ENCODE measurements around the gene OR14I1.

The OR14I1 gene

DNA sequence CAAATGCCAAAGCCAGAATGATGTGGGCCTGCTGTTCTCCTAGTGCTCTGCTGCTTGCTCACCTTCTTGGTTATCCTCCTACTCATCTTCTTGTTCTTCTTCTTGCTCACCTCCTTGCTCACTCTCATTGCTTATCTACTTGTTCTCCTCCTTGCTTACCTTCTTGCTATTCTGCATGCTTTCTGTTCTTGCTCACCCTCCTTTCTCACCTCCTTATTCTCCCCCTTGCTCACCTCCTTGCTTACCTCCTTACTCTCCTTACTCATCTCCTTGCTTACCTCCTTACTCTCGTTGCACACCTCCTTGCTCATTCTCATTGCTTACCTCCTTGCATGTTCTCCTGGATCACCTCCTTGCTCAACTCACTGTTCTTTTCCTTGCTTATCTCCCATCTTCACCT, at the start of gene OR14I1:
TSS of gene OR14I1 (minus strand) at position 53 of the 400 bp plus-strand sequence.
- Mint-ChIP-seq H3K4me3 (no peak within 1 kb of the TSS), H3K27me3 (peaks cover 9% of the 10 kb centered on the region), H3K36me3 (ENCODE audit: low read depth) (no peaks in the 10 kb centered on the region), H3K27ac (no peak within 1 kb of the TSS), H3K9me3 (no peaks in the 10 kb centered on the region), H3K4me1 (ENCODE audit: low read depth) (no peaks in the 10 kb centered on the region)

DNA sequence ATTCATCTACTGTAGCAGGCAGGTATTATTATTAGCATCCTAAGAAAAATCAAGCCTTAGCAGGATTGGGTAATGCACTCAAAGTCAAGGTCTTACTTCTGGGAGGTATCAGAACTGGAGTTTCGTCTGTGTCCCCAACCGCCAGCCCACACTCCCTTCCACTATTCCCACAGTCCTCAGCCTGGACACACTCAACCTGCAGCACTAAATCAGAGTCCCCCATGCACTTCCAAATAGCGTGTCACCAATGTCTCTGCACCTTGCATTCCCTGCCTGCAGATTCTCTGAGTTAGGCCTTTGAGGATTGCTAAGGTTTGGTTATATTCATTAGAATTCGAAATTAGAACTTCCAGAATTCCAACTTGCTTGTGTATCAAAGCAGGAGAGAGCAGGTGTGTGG, 49.1 kb upstream of the OR14I1 start:
- peak overlapping the region; percentile 13 for H3K27ac Mint-ChIP-seq
- H3K36me3 Mint-ChIP-seq (ENCODE audit: low read depth), result no peaks in the 10 kb centered on the region
- no peaks in the 10 kb centered on the region for H3K4me1 Mint-ChIP-seq (ENCODE audit: low read depth)
- no peaks in the 10 kb centered on the region for H3K27me3 Mint-ChIP-seq
- no peaks in the 10 kb centered on the region for H3K9me3 Mint-ChIP-seq
- no peak overlapping the region for H3K4me3 Mint-ChIP-seq

DNA sequence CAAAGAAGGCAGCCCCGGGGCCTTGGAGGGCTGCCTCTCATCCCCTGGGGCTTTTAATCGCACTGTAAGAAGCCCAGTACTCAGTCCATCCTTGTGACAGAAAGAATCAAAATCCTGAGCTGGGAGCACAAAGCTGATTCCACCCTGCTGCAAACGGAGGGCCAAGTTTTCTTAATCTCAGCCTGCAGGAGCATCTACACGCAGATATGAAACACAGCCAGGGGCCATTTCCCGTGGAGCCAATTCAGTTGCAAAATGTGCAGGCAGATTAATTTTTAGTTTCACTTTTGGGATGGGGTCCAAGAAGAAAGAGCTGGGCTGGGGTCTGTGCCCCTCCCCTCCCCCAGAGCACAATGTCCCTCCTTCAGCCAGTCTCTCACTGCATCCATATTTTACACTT, 48.6 kb upstream of the OR14I1 start:
- Mint-ChIP-seq H3K4me3 (no peak overlapping the region), H3K9me3 (no peaks in the 10 kb centered on the region), H3K36me3 (ENCODE audit: low read depth) (no peaks in the 10 kb centered on the region), H3K27me3 (no peaks in the 10 kb centered on the region), H3K4me1 (ENCODE audit: low read depth) (no peaks in the 10 kb centered on the region), H3K27ac (no peak overlapping the region)

DNA sequence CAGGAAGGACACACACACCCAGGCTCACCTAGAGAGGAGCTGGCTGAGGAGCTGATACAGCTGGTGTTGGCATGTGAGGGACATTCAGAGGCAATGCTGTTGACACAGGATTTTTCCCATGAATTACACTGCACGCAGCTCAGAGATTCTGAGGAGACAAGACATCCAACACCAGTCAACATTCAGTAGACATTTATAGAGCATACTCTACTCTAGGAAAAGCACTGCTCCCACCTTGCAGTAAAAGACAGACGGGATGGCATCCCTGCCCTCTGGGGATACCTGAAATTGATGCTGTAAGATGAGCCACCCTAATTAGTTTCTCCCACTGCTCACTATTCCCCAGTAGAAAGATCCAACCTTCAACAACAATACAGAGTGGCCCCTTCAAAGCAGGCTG, 47.9 kb upstream of the OR14I1 start:
- Mint-ChIP-seq H3K9me3 (no peaks in the 10 kb centered on the region), H3K36me3 (ENCODE audit: low read depth) (no peaks in the 10 kb centered on the region), H3K4me3 (no peak overlapping the region), H3K27me3 (no peaks in the 10 kb centered on the region), H3K4me1 (ENCODE audit: low read depth) (no peaks in the 10 kb centered on the region), H3K27ac (no peak overlapping the region)

DNA sequence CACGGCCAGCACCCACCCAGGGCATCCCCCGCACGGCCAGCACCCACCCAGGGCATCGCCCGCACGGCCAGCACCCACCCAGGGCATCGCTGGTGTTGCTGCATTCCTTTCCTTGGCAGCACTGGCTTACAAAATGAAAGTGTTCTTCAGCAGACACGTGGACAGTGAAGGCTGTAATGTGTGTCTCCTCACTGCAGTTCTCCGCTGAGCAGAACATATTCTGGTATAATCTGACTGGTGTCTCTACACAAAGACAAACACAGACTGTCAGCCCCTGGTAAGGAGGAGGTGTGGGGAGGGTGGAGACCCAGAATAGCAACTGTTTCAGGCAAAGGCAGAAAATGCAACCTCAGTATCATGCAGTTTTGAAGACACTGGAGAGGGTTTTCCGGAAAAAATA, 45.6 kb upstream of the OR14I1 start:
- no peaks in the 10 kb centered on the region for H3K27me3 Mint-ChIP-seq
- no peaks in the 10 kb centered on the region for H3K9me3 Mint-ChIP-seq
- H3K4me3 Mint-ChIP-seq, result no peak overlapping the region
- no peaks in the 10 kb centered on the region for H3K4me1 Mint-ChIP-seq (ENCODE audit: low read depth)
- no peaks in the 10 kb centered on the region for H3K36me3 Mint-ChIP-seq (ENCODE audit: low read depth)
- H3K27ac Mint-ChIP-seq, result no peak overlapping the region

DNA sequence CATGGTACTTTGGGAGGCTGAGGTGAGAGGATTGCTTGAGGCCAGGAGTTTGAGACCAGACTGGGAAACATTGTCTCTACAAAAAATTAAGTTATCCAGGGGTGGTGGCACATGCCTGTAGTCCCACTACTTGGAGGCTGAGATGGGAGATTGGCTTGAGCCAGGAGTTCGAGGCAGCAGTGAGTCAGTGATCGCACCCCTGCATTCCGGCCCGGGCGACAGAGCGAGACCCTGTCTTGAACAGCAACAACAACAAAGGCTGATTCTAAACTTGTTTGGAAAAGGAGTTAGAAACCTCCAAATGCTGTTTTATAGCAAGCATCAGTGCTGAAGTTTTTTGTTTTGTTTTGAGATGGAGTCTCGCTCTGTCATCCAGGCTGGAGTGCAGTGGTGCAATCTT, 38.3 kb upstream of the OR14I1 start:
- Mint-ChIP-seq H3K4me3 (no peak overlapping the region), H3K4me1 (ENCODE audit: low read depth) (no peaks in the 10 kb centered on the region), H3K9me3 (no peaks in the 10 kb centered on the region), H3K27ac (no peak overlapping the region), H3K27me3 (peaks cover 4% of the 10 kb centered on the region), H3K36me3 (ENCODE audit: low read depth) (no peaks in the 10 kb centered on the region)

DNA sequence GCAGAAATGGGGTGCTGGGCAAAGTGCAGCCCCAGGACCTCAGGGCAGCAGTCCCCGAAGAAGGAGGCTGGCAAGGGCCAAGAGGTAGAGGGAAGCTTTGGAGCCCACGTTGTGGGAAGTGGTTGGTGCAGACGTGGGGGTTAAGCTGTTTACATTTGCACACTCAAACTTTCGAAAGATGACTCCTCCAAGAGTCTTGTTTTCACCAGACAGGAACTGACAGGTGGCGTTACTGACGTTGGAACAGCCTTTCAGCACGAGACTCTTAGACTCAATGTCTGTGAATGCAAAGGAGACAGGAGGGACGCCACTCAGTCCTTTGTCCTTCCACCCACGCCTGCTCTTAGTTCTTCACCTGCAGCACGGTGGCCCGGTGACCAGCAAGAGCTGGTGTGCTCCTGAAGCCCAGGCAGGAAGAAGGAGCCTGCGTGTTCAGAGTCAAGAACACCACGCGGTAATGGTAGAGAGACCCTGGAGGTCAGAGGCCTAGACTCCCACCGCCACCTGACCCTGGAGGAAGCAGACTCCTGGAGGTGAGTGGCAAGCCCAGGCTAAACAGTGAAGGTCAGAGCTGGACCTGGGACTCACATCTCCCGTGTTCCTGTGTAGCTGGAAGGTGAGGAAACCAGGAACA, 37.1 kb upstream of the OR14I1 start:
- peaks cover 6% of the 10 kb centered on the region for H3K9me3 Mint-ChIP-seq
- peaks cover 10% of the 10 kb centered on the region for H3K27me3 Mint-ChIP-seq
- H3K27ac Mint-ChIP-seq, result no peak overlapping the region
- no peaks in the 10 kb centered on the region for H3K4me1 Mint-ChIP-seq (ENCODE audit: low read depth)
- no peak overlapping the region for H3K4me3 Mint-ChIP-seq
- H3K36me3 Mint-ChIP-seq (ENCODE audit: low read depth), result no peaks in the 10 kb centered on the region

DNA sequence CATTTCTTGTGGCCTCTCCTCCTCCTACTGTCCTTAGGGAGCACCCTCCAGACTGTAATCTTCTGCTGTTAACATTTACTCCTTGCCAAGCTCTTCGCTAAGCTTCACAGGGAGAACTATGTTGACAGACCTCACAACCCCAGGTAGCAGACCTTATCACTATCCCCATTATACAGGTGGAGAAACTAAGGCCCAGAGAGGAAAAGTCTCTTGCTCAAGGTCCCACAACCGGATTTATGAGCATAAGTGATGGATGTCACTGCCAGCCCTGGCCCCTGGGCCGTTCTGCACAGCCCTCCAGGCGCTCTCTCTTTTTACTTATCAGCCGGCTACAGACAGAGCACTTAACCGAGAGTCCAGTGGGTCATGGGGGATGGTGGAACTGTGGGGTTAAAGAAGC, 34.9 kb upstream of the OR14I1 start:
- Mint-ChIP-seq H3K4me1 (ENCODE audit: low read depth) (no peaks in the 10 kb centered on the region), H3K27me3 (peaks cover 16% of the 10 kb centered on the region), H3K36me3 (ENCODE audit: low read depth) (no peaks in the 10 kb centered on the region), H3K9me3 (peaks cover 6% of the 10 kb centered on the region), H3K27ac (no peak overlapping the region), H3K4me3 (no peak overlapping the region)

DNA sequence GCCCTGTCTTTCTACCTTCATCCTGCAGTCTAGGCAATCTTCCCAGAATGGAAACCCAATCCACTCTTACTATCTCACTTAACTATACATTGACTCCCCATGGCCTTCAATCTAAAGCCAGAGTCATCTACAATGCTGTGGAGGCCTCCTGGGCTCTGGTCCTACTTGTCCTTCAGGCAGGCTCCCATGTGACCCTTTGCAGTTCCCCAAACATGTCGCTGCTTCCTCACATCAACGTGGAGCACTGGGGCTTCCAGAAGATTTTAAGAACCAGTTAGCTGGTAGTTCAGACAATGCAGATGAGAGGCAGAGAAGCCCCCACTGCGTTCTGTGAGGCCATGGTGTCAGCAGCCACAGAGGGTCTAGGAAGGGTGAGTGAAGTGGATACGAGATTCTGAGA, 34.4 kb upstream of the OR14I1 start:
- peaks cover 16% of the 10 kb centered on the region for H3K27me3 Mint-ChIP-seq
- H3K4me3 Mint-ChIP-seq, result no peak overlapping the region
- H3K9me3 Mint-ChIP-seq, result peaks cover 6% of the 10 kb centered on the region
- no peaks in the 10 kb centered on the region for H3K36me3 Mint-ChIP-seq (ENCODE audit: low read depth)
- H3K27ac Mint-ChIP-seq, result no peak overlapping the region
- no peaks in the 10 kb centered on the region for H3K4me1 Mint-ChIP-seq (ENCODE audit: low read depth)

DNA sequence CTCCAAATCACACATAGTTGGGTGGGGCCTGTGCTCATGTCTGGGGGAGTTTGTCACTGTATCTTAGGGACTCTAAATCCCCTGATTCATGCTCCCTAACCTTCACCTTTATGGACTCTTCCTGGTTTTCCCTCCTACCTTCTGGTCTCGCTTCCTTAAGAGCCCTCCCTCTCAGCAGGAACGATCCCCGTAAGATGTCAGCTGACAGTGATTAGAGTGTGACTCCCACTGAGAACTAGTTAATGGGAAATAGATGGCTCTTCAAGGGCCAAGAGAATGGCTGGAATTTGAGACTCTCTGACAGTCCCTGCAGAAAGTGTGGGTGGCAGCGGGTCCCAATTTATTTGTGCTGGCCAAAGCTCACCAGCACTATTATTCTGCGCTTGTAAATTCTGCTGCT, 31.0 kb upstream of the OR14I1 start:
- no peaks in the 10 kb centered on the region for H3K36me3 Mint-ChIP-seq (ENCODE audit: low read depth)
- peaks cover 6% of the 10 kb centered on the region for H3K9me3 Mint-ChIP-seq
- no peaks in the 10 kb centered on the region for H3K4me1 Mint-ChIP-seq (ENCODE audit: low read depth)
- H3K4me3 Mint-ChIP-seq, result no peak overlapping the region
- no peak overlapping the region for H3K27ac Mint-ChIP-seq
- peaks cover 16% of the 10 kb centered on the region for H3K27me3 Mint-ChIP-seq

DNA sequence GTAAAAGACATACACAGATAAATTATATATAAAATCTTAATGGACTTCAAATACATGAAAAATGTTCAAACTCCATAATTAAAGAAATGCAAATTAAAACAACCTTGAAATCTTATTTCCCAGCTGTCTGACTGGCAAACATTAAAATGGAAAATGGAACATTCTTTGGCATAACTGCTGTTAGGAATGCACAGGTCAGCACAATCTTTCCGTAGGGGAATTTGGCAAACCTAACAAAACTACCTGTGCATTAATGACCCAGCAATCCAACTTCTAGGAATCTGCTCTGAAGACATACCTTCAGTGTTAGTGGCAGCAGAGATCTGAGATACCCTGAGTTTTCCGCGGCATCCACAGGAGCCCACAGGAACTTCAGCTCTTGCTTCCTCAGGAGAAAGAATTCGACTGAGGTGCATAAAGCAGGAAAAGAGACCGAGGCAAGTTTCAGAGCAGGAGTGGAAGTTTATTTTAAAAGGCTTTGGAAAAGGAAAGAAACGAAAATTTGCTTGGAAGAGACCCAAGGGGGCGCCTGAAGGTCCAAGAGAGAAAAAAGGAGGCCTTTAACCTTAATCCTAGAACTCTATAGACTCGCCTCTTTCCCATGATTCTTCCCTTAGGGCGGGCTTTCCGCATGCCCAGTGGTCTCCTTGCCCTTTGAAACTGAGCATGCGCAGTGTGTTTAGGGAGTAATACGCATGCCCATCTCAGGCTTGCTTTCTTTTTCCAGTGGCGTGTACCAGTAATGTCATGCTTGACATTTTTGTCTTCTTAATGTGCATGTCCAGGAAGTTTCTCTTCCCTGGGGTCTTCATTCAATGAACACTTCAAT, 28.2 kb upstream of the OR14I1 start:
- peaks cover 6% of the 10 kb centered on the region for H3K9me3 Mint-ChIP-seq

DNA sequence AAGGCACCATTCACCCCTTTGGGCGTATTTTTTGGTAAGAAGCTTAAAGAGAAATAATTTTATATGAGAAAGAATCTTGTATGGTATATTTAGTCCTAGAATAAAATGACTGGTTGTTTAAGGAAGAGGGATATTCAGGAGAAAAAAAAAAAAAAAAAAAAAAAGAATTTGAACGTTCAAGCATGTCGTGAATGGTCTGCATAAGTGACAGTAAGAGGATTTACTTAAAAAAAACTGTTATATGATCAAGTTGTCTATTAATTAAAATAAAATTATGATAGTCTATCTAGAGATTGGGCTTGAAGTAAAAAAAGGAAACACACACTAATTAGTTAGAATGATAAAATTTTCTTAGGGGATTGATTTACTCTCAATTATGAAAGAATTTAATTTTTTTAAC, 11.7 kb upstream of the OR14I1 start:
- H3K4me1 Mint-ChIP-seq (ENCODE audit: low read depth), result no peaks in the 10 kb centered on the region
- no peaks in the 10 kb centered on the region for H3K36me3 Mint-ChIP-seq (ENCODE audit: low read depth)
- no peak overlapping the region for H3K27ac Mint-ChIP-seq
- H3K9me3 Mint-ChIP-seq, result peaks cover 13% of the 10 kb centered on the region
- H3K4me3 Mint-ChIP-seq, result no peak overlapping the region
- H3K27me3 Mint-ChIP-seq, result peaks cover 14% of the 10 kb centered on the region

More for the DNA sequence above, 28.2 kb upstream of the OR14I1 start:
- H3K27ac Mint-ChIP-seq, result no peak overlapping the region
- H3K4me3 Mint-ChIP-seq, result no peak overlapping the region
- H3K36me3 Mint-ChIP-seq (ENCODE audit: low read depth), result no peaks in the 10 kb centered on the region
- peaks cover 12% of the 10 kb centered on the region for H3K27me3 Mint-ChIP-seq
- no peaks in the 10 kb centered on the region for H3K4me1 Mint-ChIP-seq (ENCODE audit: low read depth)

DNA sequence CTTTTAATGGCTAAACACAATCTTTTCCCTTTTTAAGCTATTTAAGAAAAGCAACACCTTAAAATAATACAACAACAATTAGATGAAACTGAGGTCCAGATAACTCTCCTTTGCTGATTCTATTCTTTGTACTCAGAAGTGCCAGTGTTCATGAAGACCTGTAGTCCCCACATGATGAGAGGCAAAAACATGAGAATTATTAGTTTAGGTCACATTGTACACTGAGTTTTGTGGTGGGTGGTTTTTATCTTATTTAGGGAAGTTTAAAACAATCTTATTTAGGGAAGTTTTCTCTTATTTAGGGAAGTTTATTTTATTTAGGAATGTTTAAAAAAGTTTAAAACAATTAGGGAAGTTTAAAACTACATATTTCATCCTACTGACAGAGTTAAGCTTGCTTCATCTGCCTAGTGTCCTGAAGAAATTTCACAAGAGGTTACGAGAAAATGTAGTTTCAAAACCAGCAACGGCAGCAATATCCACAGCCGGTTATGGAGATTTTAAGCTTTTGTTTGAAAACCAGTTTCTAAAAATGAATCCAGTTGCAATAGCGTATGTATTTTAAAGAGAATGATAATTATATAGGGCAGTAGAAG, 7.8 kb upstream of the OR14I1 start:
- H3K9me3 Mint-ChIP-seq, result peaks cover 8% of the 10 kb centered on the region
- no peaks in the 10 kb centered on the region for H3K4me1 Mint-ChIP-seq (ENCODE audit: low read depth)
- peaks cover 13% of the 10 kb centered on the region for H3K27me3 Mint-ChIP-seq
- H3K27ac Mint-ChIP-seq, result no peak overlapping the region
- H3K4me3 Mint-ChIP-seq, result no peak overlapping the region
- H3K36me3 Mint-ChIP-seq (ENCODE audit: low read depth), result no peaks in the 10 kb centered on the region

DNA sequence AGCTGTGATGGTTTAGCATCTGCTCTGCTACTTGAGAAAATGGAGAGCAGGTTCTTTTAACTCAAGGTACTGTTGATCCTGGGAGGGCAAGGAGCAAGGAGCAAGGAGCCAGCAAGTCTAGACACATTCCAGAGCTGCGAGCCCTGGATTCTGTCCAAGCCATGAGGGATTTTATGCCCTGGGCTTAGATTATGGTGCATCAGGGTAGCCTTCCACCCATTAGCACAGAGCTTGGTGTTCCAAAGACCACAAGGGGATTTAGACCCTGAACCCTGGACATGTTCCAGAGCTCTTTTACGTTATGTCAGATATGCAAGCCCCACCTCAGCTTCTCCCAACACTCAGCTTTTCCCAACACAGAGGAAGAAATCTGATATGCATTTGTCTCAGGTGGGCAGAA, 2.0 kb upstream of the OR14I1 start:
- Mint-ChIP-seq H3K9me3 (no peaks in the 10 kb centered on the region), H3K4me1 (ENCODE audit: low read depth) (no peaks in the 10 kb centered on the region), H3K4me3 (no peak overlapping the region), H3K27ac (no peak overlapping the region), H3K36me3 (ENCODE audit: low read depth) (no peaks in the 10 kb centered on the region), H3K27me3 (peaks cover 7% of the 10 kb centered on the region)

DNA sequence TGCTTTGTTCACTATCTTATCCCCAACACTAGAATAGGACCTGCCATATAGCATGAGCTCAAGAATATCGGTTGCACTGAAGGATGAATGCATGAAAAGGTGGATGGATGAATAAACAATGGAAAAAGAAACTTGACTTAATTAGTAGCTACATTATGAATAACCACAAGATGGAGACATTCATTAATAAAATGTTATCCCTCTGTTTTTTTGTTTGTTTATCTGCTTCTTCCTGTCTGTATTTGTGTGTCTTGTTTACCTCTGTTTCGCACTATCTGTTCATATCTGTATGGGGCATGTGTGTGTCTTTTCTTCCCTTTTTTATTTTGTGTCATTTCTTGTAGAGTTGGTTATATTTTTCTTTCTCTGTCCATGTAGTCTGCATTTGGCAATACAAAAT, 1.1 kb upstream of the OR14I1 start:
- H3K27me3 Mint-ChIP-seq, result peaks cover 9% of the 10 kb centered on the region

More for the DNA sequence above, 1.1 kb upstream of the OR14I1 start:
- Mint-ChIP-seq H3K4me1 (ENCODE audit: low read depth) (no peaks in the 10 kb centered on the region), H3K27ac (no peak overlapping the region), H3K4me3 (no peak overlapping the region), H3K9me3 (no peaks in the 10 kb centered on the region), H3K36me3 (ENCODE audit: low read depth) (no peaks in the 10 kb centered on the region)
